HG03565 (cell line): ENCODE results near the gene TMEM59.
"Not testable (repeated sequence)": the region's sequence is repeated elsewhere in the genome, so short reads cannot be mapped to it uniquely, and the experiment has no call there.

Experiments used
- ATAC-seq: cut with Tn5 transposase; IDR thresholded peaks from one replicate; pipeline ENCODE4 v1.9.1; 2021; ENCODE audit warnings: mild to moderate bottlenecking, moderate library complexity; ENCODE audit not compliant: unreplicated experiment

The TMEM59 gene

GRCh38 chr1:54053745-54054437 is 887 bp upstream of the TMEM59 start:
- no peak for ATAC-seq

- ATAC-seq: no peak
These were observed 522 bp downstream of the TMEM59 start for GRCh38 chr1:54052431-54052933.

GRCh38 chr1:54051933-54052430 is 1.0 kb downstream of the TMEM59 start:
- ATAC-seq: no peak

GRCh38 chr1:54050435-54050834 is 2.6 kb downstream of the TMEM59 start:
- ATAC-seq: not testable (repeated sequence)

GRCh38 chr1:54047384-54048305 is 5.4 kb downstream of the TMEM59 start:
- ATAC-seq: no peak

- ATAC-seq: no peak
These were observed 6.2 kb downstream of the TMEM59 start for GRCh38 chr1:54046671-54047383.

- ATAC-seq: no peak
These were observed 7.5 kb downstream of the TMEM59 start for GRCh38 chr1:54045496-54045895.

- no peak for ATAC-seq
These were observed 11.2 kb downstream of the TMEM59 start for GRCh38 chr1:54041806-54042205.

- no peak for ATAC-seq
These were observed 15.5 kb downstream of the TMEM59 start for GRCh38 chr1:54037476-54037875.

GRCh38 chr1:54028306-54029251 is 24.4 kb downstream of the TMEM59 start:
- no peak for ATAC-seq

GRCh38 chr1:54027848-54028247 is 25.2 kb downstream of the TMEM59 start:
- no peak for ATAC-seq

GRCh38 chr1:54024811-54025210 is 28.2 kb downstream of the TMEM59 start:
- ATAC-seq: not testable (repeated sequence)

GRCh38 chr1:54024358-54024757 is 28.6 kb downstream of the TMEM59 start:
- ATAC-seq: no peak

- not testable (repeated sequence) for ATAC-seq
These were observed 33.3 kb downstream of the TMEM59 start for GRCh38 chr1:54019562-54020176.

GRCh38 chr1:54018635-54019034 is 34.4 kb downstream of the TMEM59 start:
- no peak for ATAC-seq

- no peak for ATAC-seq
These were observed 35.0 kb downstream of the TMEM59 start, which contains the start of gene LDLRAD1 for GRCh38 chr1:54017979-54018378. TSS of gene LDLRAD1 (minus strand) at chr1:54018186. CDS start at chr1:54018112, 74 bp downstream.

- ATAC-seq: no peak
These were observed 36.4 kb downstream of the TMEM59 start for GRCh38 chr1:54016343-54017282.

GRCh38 chr1:54014009-54014629 is 38.9 kb downstream of the TMEM59 start:
- no peak for ATAC-seq
